ENCODE results near the gene QRSL1.

DNA sequence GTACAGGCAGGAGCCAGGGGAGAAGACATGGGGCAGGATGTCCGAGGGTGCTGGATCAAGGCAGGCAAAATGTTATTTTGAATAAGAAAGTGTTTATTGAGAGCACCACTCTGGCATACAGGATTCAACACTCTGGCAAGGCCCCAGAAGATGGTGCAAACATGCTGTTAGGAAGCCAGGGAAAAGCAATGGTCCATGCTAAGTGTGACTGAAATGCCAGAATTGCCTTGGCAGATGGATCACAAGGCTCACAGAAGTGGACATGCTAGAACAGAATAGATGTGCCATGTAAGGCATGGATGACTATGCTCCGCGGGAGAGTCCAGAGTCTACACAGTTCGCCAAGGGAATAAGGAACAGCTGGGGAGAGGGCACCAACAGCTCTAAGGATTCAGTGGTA, 54.6 kb downstream of the QRSL1 start:
- TF ChIP-seq MAFK (IDR thresholded peaks at IDR 0.05; ENCODE audit: low read depth, low read length): no peak
- TF ChIP-seq, protein P1, sequence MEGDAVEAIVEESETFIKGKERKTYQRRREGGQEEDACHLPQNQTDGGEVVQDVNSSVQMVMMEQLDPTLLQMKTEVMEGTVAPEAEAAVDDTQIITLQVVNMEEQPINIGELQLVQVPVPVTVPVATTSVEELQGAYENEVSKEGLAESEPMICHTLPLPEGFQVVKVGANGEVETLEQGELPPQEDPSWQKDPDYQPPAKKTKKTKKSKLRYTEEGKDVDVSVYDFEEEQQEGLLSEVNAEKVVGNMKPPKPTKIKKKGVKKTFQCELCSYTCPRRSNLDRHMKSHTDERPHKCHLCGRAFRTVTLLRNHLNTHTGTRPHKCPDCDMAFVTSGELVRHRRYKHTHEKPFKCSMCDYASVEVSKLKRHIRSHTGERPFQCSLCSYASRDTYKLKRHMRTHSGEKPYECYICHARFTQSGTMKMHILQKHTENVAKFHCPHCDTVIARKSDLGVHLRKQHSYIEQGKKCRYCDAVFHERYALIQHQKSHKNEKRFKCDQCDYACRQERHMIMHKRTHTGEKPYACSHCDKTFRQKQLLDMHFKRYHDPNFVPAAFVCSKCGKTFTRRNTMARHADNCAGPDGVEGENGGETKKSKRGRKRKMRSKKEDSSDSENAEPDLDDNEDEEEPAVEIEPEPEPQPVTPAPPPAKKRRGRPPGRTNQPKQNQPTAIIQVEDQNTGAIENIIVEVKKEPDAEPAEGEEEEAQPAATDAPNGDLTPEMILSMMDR (conservative IDR thresholded peaks at IDR 0.05; ENCODE audit: low read depth, low read length): no peak
- TF ChIP-seq RAD21 (IDR thresholded peaks at IDR 0.05; ENCODE audit: low read length): no peak
- no peak for TF ChIP-seq RCOR1 (IDR thresholded peaks at IDR 0.05; ENCODE audit: insufficient replicate concordance, low read length)
- TF ChIP-seq, protein P2, sequence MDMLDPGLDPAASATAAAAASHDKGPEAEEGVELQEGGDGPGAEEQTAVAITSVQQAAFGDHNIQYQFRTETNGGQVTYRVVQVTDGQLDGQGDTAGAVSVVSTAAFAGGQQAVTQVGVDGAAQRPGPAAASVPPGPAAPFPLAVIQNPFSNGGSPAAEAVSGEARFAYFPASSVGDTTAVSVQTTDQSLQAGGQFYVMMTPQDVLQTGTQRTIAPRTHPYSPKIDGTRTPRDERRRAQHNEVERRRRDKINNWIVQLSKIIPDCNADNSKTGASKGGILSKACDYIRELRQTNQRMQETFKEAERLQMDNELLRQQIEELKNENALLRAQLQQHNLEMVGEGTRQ (IDR thresholded peaks at IDR 0.05; ENCODE audit: low read depth, low read length): no peak
- no peak for TF ChIP-seq POLR2A (IDR thresholded peaks at IDR 0.05; ENCODE audit: low read depth, low read length)
- no peak for TF ChIP-seq MXI1 (IDR thresholded peaks at IDR 0.05; ENCODE audit: borderline replicate concordance, low read depth, low read length)
- TF ChIP-seq CEBPB (IDR thresholded peaks at IDR 0.05; ENCODE audit: low read depth, low read length): no peak
- TF ChIP-seq, protein P3, sequence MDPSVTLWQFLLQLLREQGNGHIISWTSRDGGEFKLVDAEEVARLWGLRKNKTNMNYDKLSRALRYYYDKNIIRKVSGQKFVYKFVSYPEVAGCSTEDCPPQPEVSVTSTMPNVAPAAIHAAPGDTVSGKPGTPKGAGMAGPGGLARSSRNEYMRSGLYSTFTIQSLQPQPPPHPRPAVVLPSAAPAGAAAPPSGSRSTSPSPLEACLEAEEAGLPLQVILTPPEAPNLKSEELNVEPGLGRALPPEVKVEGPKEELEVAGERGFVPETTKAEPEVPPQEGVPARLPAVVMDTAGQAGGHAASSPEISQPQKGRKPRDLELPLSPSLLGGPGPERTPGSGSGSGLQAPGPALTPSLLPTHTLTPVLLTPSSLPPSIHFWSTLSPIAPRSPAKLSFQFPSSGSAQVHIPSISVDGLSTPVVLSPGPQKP (IDR thresholded peaks at IDR 0.05; ENCODE audit: borderline replicate concordance, low read depth, low read length): no peak
- no peak for TF ChIP-seq RFX5 (IDR thresholded peaks at IDR 0.05; ENCODE audit: low read depth, low read length)

All from IMR-90 (cell line).